Peyer's patch (tissue), 4 donors: ENCODE data around the gene MTSS2.

Source experiments
- POLR2A ChIP-seq, 2 donors: fragments of 450-650 bp; IDR thresholded peaks; one replicate each; pipeline ENCODE4 v1.5.1; 2017; ENCODE audit warnings: antibody characterized with exemption in 2 of 2, mild to moderate bottlenecking in 2 of 2, moderate library complexity in 2 of 2
- TF ChIP-seq, protein P1 (sequence below), 6 experiments: fragments of 450-650 bp in 4 of 6; fragments of 200-600 bp in 2 of 6; sonication (generic) in 1 of 6; IDR thresholded peaks; one replicate each; pipeline ENCODE4 v1.5.1; 2017 to 2019; ENCODE audit warnings: antibody characterized with exemption in 6 of 6, mild to moderate bottlenecking in 3 of 6, moderate library complexity in 1 of 6

DNA sequence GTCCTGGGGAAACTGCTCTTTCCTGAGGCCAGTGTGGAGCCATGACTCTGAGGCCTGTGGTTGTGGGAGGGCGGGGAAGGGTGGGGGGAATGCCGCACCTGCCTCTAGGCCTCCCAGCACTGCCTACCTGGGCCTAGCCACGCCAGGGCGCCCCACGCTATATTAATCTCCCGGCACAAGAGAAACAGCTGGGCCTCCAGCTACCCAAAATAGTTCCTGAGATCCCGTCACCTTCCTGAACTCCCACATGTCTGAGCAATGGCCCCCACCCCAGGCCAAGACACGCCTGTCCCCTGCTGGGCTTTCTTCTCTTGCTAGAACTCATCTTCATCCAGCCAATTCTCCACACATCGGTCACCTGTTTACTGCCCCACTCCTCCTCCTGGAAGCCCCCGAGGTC lies 13.0 kb upstream of the MTSS2 start:
- TF ChIP-seq, protein P1, sequence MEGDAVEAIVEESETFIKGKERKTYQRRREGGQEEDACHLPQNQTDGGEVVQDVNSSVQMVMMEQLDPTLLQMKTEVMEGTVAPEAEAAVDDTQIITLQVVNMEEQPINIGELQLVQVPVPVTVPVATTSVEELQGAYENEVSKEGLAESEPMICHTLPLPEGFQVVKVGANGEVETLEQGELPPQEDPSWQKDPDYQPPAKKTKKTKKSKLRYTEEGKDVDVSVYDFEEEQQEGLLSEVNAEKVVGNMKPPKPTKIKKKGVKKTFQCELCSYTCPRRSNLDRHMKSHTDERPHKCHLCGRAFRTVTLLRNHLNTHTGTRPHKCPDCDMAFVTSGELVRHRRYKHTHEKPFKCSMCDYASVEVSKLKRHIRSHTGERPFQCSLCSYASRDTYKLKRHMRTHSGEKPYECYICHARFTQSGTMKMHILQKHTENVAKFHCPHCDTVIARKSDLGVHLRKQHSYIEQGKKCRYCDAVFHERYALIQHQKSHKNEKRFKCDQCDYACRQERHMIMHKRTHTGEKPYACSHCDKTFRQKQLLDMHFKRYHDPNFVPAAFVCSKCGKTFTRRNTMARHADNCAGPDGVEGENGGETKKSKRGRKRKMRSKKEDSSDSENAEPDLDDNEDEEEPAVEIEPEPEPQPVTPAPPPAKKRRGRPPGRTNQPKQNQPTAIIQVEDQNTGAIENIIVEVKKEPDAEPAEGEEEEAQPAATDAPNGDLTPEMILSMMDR (IDR thresholded peaks at IDR 0.05) = no peak
- TF ChIP-seq POLR2A (IDR thresholded peaks at IDR 0.05) = no peak
